RWPE1 (cell line): ENCODE measurements around the gene NID1.

Experiments used
- CTCF ChIA-PET: fragments of 350-600 bp; sonication (Branson Sonifier 250); formaldehyde crosslinking; extraction: SDS; loops from one replicate; lab custom pipeline; 2021; lab: Yijun Ruan, JAX
- POLR2A ChIA-PET: fragments of 400-600 bp; formaldehyde crosslinking; extraction: SDS; loops from one replicate; lab custom pipeline; 2020; ENCODE audit warnings: antibody characterized with exemption; ENCODE audit not compliant: low non-redundant PET; lab: Yijun Ruan, JAX
- DNase-seq: peaks from one replicate; pipeline ENCODE4 v3.0.0; 2012; ENCODE audit warnings: low spot score
- H3K27ac ChIP-seq: fragments of 450-650 bp; 2 replicates; pipeline ENCODE4 v1.5.1; 2017
- CTCF ChIP-seq: fragments of 450-650 bp; conservative IDR thresholded peaks from 2 replicates; pipeline ENCODE4 v1.5.1; 2017; ENCODE audit warnings: low read depth, mild to moderate bottlenecking

Gene NID1

GRCh38 chr1:236075848-236076247 lies 11.0 kb upstream of the NID1 start:
- POLR2A ChIA-PET: no interaction called here
- no peak for DNase-seq
- H3K27ac ChIP-seq: no peak overlapping the region
- TF ChIP-seq CTCF: no peak
- CTCF ChIA-PET: no interaction called here

DNA sequence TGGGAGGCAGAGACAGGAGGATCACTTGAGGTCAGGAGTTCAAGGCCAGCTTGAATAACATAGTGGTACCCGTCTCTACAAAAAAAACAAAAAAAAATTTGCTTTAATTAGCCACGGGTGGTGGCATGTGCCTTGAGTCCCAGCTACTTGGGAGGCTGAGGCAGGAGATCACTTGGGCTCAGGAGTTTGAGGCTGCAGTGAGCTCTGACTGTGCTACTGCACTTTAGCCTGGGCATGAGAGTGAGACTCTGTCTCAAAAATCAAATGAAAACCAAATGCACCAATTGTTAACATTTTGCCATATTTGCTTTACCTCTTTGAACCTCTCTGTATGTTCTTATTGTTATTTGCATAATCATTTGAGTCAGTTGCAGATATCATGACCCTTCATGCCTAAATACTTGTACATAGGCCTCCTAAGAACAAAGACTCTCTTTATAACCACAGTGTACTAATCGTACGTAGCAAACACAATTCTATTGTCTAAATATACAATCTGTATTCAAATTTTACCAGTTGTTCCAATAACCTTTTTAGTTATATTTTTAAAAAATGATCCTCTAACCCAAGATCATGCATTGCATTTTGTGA lies 8.5 kb upstream of the NID1 start:
- ChIA-PET CTCF (no interaction called here), POLR2A (no interaction called here)
- no peak for TF ChIP-seq CTCF
- no peak for DNase-seq
- no peak overlapping the region for H3K27ac ChIP-seq

DNA sequence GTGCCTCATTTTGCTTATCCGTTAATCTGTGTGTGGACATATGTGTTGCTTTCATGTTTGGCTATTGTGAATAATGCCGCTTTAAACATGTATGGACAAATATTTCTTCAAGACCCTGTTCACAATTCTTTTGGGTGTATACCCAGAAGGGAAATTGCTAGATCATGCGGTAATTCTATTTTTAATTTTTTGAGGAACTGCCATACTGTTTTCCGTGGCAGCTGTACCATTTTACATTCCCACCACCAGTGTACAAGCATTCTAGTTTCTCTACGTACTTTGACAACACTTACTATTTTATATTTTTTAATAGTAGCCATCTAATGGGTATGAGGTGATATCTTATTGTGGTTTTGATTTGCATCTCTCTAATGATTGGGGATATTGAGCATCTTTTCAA lies 7.1 kb upstream of the NID1 start:
- ChIA-PET POLR2A (no interaction called here), CTCF (no interaction called here)
- no peak for DNase-seq
- TF ChIP-seq CTCF: no peak
- no peak overlapping the region for H3K27ac ChIP-seq

DNA sequence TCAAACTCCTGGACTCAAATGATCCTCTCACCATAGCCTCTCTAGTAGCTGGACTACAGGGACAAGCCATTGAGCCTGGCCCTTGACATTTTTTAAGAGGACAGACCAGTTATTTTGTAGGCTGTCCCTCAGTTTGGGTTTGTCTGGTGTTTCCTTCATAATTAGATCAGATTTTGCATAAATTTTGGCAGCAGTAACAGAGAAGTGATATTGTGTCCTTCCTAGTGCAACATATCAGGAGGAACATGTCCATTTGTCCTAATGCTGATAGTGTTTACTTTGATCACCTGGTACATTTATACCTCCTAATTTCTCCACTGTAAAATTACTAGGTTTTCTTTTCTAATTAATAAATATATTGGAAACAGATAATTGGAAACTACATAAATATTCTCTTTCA lies 5.9 kb upstream of the NID1 start:
- no peak overlapping the region for H3K27ac ChIP-seq
- no peak for DNase-seq
- POLR2A ChIA-PET: no interaction called here
- no peak for TF ChIP-seq CTCF
- CTCF ChIA-PET: no interaction called here

DNA sequence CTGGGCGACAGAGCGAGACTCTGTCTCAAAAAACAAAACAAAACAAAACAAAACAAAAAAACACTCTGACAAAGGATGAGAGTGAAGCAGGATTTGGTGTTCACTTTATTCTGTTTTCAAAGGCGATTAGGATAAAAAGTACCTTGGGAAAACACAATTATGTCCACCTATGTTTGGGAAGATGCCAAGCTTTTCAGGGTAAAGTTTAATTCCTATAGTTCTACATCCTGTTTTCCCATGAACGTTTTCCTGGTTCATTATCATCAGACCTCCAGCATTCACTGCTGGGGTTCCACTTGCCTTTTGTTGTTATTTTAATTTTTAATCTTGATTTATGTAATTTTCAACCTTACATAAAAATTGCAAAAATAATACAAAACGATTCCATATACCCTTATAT lies 4.9 kb upstream of the NID1 start:
- ChIA-PET CTCF (no interaction called here), POLR2A (no interaction called here)
- no peak overlapping the region for H3K27ac ChIP-seq
- no peak for TF ChIP-seq CTCF
- no peak for DNase-seq

GRCh38 chr1:236067854-236068454 lies 3.1 kb upstream of the NID1 start:
- CTCF ChIA-PET: no interaction called here
- no peak for DNase-seq
- no peak overlapping the region for H3K27ac ChIP-seq
- TF ChIP-seq CTCF: no peak
- POLR2A ChIA-PET: no interaction called here
